H9 (cell line): ENCODE data around the gene DNAJC21. TPM values are rescaled to one million over a fixed set of nuclear protein-coding genes. Genes with fewer than 3 reads are reported as not detected.

Source experiments
- DNase-seq: peaks from one replicate; pipeline ENCODE4 v3.0.0-alpha.2; 2017
- H2AFZ ChIP-seq: one replicate; pipeline ENCODE4 v1.6.1; 2013; ENCODE audit warnings: mild to moderate bottlenecking, low read length, control low read depth, moderate library complexity
- H2AK5ac ChIP-seq: 2 replicates; pipeline ENCODE4 v1.6.1; 2013; ENCODE audit warnings: low read length, control low read depth, mixed read lengths; ENCODE audit not compliant: insufficient read length
- H2BK120ac ChIP-seq: one replicate; pipeline ENCODE4 v1.6.1; 2013; ENCODE audit warnings: low read depth, mild to moderate bottlenecking, low read length, control low read depth, inconsistent platforms; ENCODE audit not compliant: poor library complexity, severe bottlenecking
- H2BK12ac ChIP-seq: 2 replicates; pipeline ENCODE4 v1.6.1; 2013; ENCODE audit warnings: low read length, control low read depth, mixed read lengths, low read depth; ENCODE audit not compliant: insufficient read length
- H2BK15ac ChIP-seq: 2 replicates; pipeline ENCODE4 v1.6.1; 2013; ENCODE audit warnings: low read depth, low read length, control low read depth
- H2BK20ac ChIP-seq: one replicate; pipeline ENCODE4 v1.6.1; 2013; ENCODE audit warnings: low read depth, mild to moderate bottlenecking, low read length, control low read depth, inconsistent platforms; ENCODE audit not compliant: poor library complexity, severe bottlenecking
- H2BK5ac ChIP-seq: 2 replicates; pipeline ENCODE4 v1.6.1; 2013; ENCODE audit warnings: low read length, control low read depth, mixed read lengths; ENCODE audit not compliant: insufficient read length
- H3K14ac ChIP-seq: 2 replicates; pipeline ENCODE4 v1.6.1; 2013; ENCODE audit warnings: low read length, control low read depth; ENCODE audit not compliant: insufficient read depth
- H3K18ac ChIP-seq: 2 replicates; pipeline ENCODE4 v1.6.1; 2013; ENCODE audit warnings: low read depth, mild to moderate bottlenecking, mixed read lengths, low read length, control low read depth; ENCODE audit not compliant: insufficient read length
- H3K23ac ChIP-seq: 2 replicates; pipeline ENCODE4 v1.6.1; 2013; ENCODE audit warnings: low read length, control low read depth, mixed read lengths, low read depth; ENCODE audit not compliant: insufficient read length
- H3K23me2 ChIP-seq: 2 replicates; pipeline ENCODE4 v1.6.1; 2013; ENCODE audit warnings: low read depth, mild to moderate bottlenecking, mixed read lengths, low read length, control low read depth; ENCODE audit not compliant: insufficient read length, poor library complexity, severe bottlenecking
- H3K27ac ChIP-seq: 2 replicates; pipeline ENCODE4 v1.5.1; 2013; ENCODE audit warnings: low read length, control low read depth, mixed read lengths, low read depth; ENCODE audit not compliant: insufficient read length
- H3K27me3 ChIP-seq: 2 replicates; pipeline ENCODE4 v1.6.1; 2013; ENCODE audit warnings: low read length, control low read depth, inconsistent platforms; ENCODE audit not compliant: insufficient read depth
- H3K4ac ChIP-seq: 2 replicates; pipeline ENCODE4 v1.6.1; 2013; ENCODE audit warnings: low read depth, mild to moderate bottlenecking, control low read depth, inconsistent platforms, low read length, moderate library complexity
- H3K4me1 ChIP-seq: 2 replicates; pipeline ENCODE4 v1.6.1; 2013; ENCODE audit warnings: low read length, control low read depth, inconsistent platforms; ENCODE audit not compliant: insufficient read depth
- H3K4me2 ChIP-seq: 2 replicates; pipeline ENCODE4 v1.6.1; 2013; ENCODE audit warnings: low read length, control low read depth, mixed read lengths; ENCODE audit not compliant: insufficient read length, insufficient read depth
- H3K56ac ChIP-seq: 2 replicates; pipeline ENCODE4 v1.6.1; 2013; ENCODE audit warnings: low read depth, mild to moderate bottlenecking, mixed read lengths, low read length, control low read depth; ENCODE audit not compliant: insufficient read length
- H3K79me1 ChIP-seq: 2 replicates; pipeline ENCODE4 v1.6.1; 2013; ENCODE audit warnings: low read depth, mild to moderate bottlenecking, moderate library complexity, low read length, control low read depth, inconsistent platforms; ENCODE audit not compliant: insufficient read depth, poor library complexity, severe bottlenecking
- H3K79me2 ChIP-seq: 2 replicates; pipeline ENCODE4 v1.6.1; 2013; ENCODE audit warnings: low read length, control low read depth, inconsistent platforms; ENCODE audit not compliant: insufficient read depth
- H3K9ac ChIP-seq: 2 replicates; pipeline ENCODE4 v1.6.1; 2013; ENCODE audit warnings: low read length, control low read depth, mixed read lengths; ENCODE audit not compliant: insufficient read length; ENCODE audit errors: extremely low read depth
- H3K9me3 ChIP-seq: one replicate; pipeline ENCODE4 v1.6.1; 2013; ENCODE audit warnings: low read depth, low read length, inconsistent platforms; ENCODE audit not compliant: control insufficient read depth
- H3T11ph ChIP-seq: one replicate; pipeline ENCODE4 v1.6.1; 2013; ENCODE audit warnings: mild to moderate bottlenecking, low read length, control low read depth, inconsistent platforms
- H4K20me1 ChIP-seq: one replicate; pipeline ENCODE4 v1.6.1; 2013; ENCODE audit not compliant: control insufficient read depth, insufficient read length, insufficient read depth
- H4K5ac ChIP-seq: 2 replicates; pipeline ENCODE4 v1.6.1; 2013; ENCODE audit warnings: low read depth, mild to moderate bottlenecking, mixed read lengths, low read length, control low read depth; ENCODE audit not compliant: insufficient read length
- H4K8ac ChIP-seq: replicated peaks from 2 replicates; pipeline ENCODE4 v1.6.1; 2013; ENCODE audit warnings: low read length, control low read depth, mixed read lengths, low read depth; ENCODE audit not compliant: insufficient read length
- H4K91ac ChIP-seq: 2 replicates; pipeline ENCODE4 v1.6.1; 2013; ENCODE audit warnings: low read depth, mild to moderate bottlenecking, moderate library complexity, mixed read lengths, low read length, control low read depth; ENCODE audit not compliant: insufficient read length
- H3K27ac Mint-ChIP-seq, 3 experiments: 2 replicates in 2 of 3; 3 replicates in 1 of 3; pipeline ENCODE4 v1.8.0; 2020 to 2021; ENCODE audit warnings: mixed read lengths in 3 of 3, mild to moderate bottlenecking in 1 of 3, moderate library complexity in 1 of 3
- H3K27me3 Mint-ChIP-seq: 2 replicates; pipeline ENCODE4 v1.8.0; 2021; ENCODE audit warnings: low read depth, mild to moderate bottlenecking, moderate library complexity, mixed read lengths
- H3K36me3 Mint-ChIP-seq, 3 experiments: 2 replicates in 2 of 3; 3 replicates in 1 of 3; pipeline ENCODE4 v1.8.0; 2020 to 2021; ENCODE audit warnings: low read depth in 3 of 3, mixed read lengths in 3 of 3; ENCODE audit not compliant: insufficient read depth in 1 of 3
- H3K4me1 Mint-ChIP-seq, 2 experiments: 2 replicates each; pipeline ENCODE4 v1.8.0; 2020; ENCODE audit warnings: mixed read lengths in 2 of 2
- H3K4me3 Mint-ChIP-seq, 2 experiments: 2 replicates in 1 of 2; 3 replicates in 1 of 2; pipeline ENCODE4 v1.8.0; 2020 to 2021; ENCODE audit warnings: mild to moderate bottlenecking in 2 of 2, mixed read lengths in 2 of 2, moderate library complexity in 1 of 2
- H3K9me3 Mint-ChIP-seq, 2 experiments: 2 replicates in 1 of 2; 3 replicates in 1 of 2; pipeline ENCODE4 v1.8.0; 2020; ENCODE audit warnings: mild to moderate bottlenecking in 2 of 2, mixed read lengths in 2 of 2, moderate library complexity in 1 of 2
- WGBS: extraction: QIAGEN DNeasy Blood & Tissue Kit; methylation state at CpG from one replicate; pipeline ENCODE4 v1.1.7; 2013; ENCODE audit warnings: missing lambda C conversion rate, low lambda C conversion rate, mixed read lengths; ENCODE audit not compliant: insufficient read length; ENCODE audit errors: extremely low coverage; 5-methylcytosine and 5-hydroxymethylcytosine counted together
- total RNA-seq: library from RNA; stranded (reverse); gene quantifications from 2 replicates; pipeline ENCODE4 v1.2.1, GENCODE V29; 2021
- TF ChIP-seq, protein P1 (sequence below): fragments of 200-600 bp; sonication (generic); conservative IDR thresholded peaks from 3 replicates; pipeline ENCODE4 v1.8.0; 2021; ENCODE audit warnings: antibody characterized with exemption, mild to moderate bottlenecking

Gene DNAJC21
- total RNA-seq, 1 experiment from 2014 or later = 50.4 TPM

- Mint-ChIP-seq H3K4me1 (peaks cover 9 to 18% of the 10 kb centered on the region in 2 experiments), H3K36me3 (peaks cover 4 to 28% (median 7%) of the 10 kb centered on the region in 3 experiments; a peak in 5 of 7 replicates), H3K27ac (no peak overlapping the region), H3K9me3 (peaks cover 23 to 40% of the 10 kb centered on the region in 2 experiments), H3K27me3 (peaks cover 2% of the 10 kb centered on the region; the same call in 1 of the 2 replicates), H3K4me3 (no peak overlapping the region)
- H3K56ac ChIP-seq = no peak overlapping the region
- H3T11ph ChIP-seq = no peak overlapping the region
- H2BK20ac ChIP-seq = no peak overlapping the region
- no peak overlapping the region for H3K9ac ChIP-seq
- H3K14ac ChIP-seq = no peak overlapping the region
- H4K20me1 ChIP-seq = no peaks in the 10 kb centered on the region
- WGBS = no CpG with 5 or more reads among the region's 4 CpGs
- no peak overlapping the region for H2AFZ ChIP-seq
- H4K8ac ChIP-seq = no peak overlapping the region
- H3K9me3 ChIP-seq = no peaks in the 10 kb centered on the region
- no peak overlapping the region for H4K91ac ChIP-seq
- H3K27ac ChIP-seq = no peak overlapping the region
- no peaks in the 10 kb centered on the region for H3K27me3 ChIP-seq
- no peak overlapping the region for H2AK5ac ChIP-seq
- H2BK15ac ChIP-seq = no peak overlapping the region
- no peaks in the 10 kb centered on the region for H3K79me2 ChIP-seq
- H3K23ac ChIP-seq = no peak overlapping the region
- H3K4me1 ChIP-seq = no peaks in the 10 kb centered on the region
- no peak overlapping the region for H3K18ac ChIP-seq
- no peak for DNase-seq
- H3K4me2 ChIP-seq = no peak overlapping the region
- no peaks in the 10 kb centered on the region for H3K23me2 ChIP-seq
- TF ChIP-seq, protein P1, sequence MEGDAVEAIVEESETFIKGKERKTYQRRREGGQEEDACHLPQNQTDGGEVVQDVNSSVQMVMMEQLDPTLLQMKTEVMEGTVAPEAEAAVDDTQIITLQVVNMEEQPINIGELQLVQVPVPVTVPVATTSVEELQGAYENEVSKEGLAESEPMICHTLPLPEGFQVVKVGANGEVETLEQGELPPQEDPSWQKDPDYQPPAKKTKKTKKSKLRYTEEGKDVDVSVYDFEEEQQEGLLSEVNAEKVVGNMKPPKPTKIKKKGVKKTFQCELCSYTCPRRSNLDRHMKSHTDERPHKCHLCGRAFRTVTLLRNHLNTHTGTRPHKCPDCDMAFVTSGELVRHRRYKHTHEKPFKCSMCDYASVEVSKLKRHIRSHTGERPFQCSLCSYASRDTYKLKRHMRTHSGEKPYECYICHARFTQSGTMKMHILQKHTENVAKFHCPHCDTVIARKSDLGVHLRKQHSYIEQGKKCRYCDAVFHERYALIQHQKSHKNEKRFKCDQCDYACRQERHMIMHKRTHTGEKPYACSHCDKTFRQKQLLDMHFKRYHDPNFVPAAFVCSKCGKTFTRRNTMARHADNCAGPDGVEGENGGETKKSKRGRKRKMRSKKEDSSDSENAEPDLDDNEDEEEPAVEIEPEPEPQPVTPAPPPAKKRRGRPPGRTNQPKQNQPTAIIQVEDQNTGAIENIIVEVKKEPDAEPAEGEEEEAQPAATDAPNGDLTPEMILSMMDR = no peak
- no peak overlapping the region for H2BK12ac ChIP-seq
- H2BK5ac ChIP-seq = no peak overlapping the region
- H3K4ac ChIP-seq = no peak overlapping the region
- no peak overlapping the region for H4K5ac ChIP-seq
- H3K79me1 ChIP-seq = no peaks in the 10 kb centered on the region
- no peak overlapping the region for H2BK120ac ChIP-seq
Observed at GRCh38 chr5:34982823-34983222, 53.5 kb downstream of the DNAJC21 start.
